ENCODE results near the gene C5orf15.

C5orf15 gene

DNA sequence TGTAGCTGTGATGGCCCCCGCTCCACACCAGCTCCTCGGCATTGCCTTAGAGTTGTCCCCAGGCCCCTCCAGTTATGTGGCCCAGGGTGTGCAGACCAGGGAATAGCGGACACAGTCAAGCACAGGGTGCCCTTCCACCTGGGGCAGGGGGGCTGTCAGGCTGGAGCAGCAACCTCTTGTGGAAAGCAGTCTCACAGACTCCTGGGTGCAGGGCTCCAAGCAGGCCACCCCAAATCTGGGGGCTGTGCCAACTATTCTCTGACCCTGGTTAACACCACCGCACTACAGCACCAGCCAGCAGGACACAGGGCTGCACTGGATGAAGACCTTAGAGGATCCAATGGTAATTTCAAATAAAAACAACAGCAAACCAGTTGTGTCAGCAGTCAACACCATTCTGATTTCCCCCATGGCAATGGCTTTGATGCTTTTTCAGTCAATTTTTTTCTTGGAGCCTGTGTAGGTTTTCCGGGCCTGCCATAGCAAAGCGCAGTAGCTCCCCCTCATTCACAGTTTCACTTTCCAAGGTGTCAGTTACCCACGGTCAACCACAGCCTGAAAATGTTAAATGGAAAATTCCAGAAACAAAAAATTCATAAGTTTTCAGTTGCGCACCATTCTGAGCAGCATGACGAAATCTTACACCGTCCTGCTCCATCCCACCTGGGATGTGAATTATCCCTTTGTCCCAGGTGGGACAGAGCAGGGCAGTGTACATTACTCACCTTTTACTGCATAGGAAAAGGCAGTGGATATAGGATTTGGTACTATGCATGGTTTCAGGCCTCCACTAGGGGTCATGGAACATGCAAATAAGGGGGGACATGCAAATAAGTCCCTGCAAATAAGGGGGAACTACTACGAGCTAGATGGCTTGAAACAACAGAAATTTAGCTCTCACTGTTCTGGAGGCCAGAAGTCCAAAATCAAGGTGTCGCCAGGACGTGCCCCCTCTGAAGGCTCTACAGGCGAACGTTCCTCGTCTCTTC, 49.0 kb downstream of the C5orf15 start:
- no peak overlapping the region for H3K4me3 ChIP-seq (ENCODE audit: control insufficient read depth, low read depth, low read length)
- TF ChIP-seq, protein P1, sequence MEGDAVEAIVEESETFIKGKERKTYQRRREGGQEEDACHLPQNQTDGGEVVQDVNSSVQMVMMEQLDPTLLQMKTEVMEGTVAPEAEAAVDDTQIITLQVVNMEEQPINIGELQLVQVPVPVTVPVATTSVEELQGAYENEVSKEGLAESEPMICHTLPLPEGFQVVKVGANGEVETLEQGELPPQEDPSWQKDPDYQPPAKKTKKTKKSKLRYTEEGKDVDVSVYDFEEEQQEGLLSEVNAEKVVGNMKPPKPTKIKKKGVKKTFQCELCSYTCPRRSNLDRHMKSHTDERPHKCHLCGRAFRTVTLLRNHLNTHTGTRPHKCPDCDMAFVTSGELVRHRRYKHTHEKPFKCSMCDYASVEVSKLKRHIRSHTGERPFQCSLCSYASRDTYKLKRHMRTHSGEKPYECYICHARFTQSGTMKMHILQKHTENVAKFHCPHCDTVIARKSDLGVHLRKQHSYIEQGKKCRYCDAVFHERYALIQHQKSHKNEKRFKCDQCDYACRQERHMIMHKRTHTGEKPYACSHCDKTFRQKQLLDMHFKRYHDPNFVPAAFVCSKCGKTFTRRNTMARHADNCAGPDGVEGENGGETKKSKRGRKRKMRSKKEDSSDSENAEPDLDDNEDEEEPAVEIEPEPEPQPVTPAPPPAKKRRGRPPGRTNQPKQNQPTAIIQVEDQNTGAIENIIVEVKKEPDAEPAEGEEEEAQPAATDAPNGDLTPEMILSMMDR (IDR thresholded peaks at IDR 0.05; ENCODE audit: control insufficient read depth, insufficient read depth, low read depth, low read length, missing control alignments): no peak
- no peak for DNase-seq (ENCODE audit: low read depth)

DNA sequence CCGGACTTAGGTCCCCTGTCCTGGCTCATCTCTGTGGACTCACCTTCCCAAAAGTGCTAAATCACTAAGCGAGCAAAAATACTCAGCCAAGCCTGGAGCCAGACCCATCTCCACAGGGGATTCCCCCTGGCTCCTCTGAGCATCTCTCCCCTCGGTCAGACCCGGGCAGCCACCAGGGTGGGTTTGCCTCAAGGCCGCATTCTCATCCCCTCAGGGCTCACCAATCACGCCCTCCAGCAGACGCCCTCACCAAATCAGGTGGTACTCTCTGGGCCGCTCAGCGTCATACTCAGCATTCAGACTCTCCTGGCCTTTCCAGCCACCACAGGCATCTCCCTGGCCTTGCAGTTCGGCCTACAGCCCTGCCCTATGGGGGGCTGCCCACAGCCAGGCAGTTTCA, 49.7 kb downstream of the C5orf15 start:
- H3K4me3 ChIP-seq (ENCODE audit: control insufficient read depth, low read depth, low read length): no peak overlapping the region
- DNase-seq (ENCODE audit: low read depth): no peak
- TF ChIP-seq, protein P1 (IDR thresholded peaks at IDR 0.05; ENCODE audit: control insufficient read depth, insufficient read depth, low read depth, low read length, missing control alignments): no peak

DNA sequence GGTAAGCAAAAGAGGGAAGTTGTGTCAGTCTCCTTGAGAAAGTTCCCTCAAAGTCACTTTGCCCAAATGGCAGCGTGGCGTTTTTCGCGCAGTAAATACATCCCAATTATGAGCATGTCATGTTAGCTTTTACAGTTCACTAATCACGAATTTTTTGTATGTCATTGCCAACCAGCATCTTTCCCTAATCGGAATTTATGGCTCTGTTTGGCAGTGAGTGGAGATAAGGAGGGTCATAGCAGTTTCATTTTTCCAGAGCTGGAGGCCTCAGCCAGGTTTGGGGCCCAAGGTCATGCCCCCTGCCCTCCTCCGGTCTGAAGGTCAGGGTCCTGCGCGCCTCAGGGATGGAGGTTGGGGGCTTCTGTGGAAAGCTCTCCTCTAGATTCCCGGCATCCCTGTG, 50.1 kb downstream of the C5orf15 start:
- no peak for DNase-seq (ENCODE audit: low read depth)
- TF ChIP-seq, protein P1 (IDR thresholded peaks at IDR 0.05; ENCODE audit: control insufficient read depth, insufficient read depth, low read depth, low read length, missing control alignments): no peak
- no peak overlapping the region for H3K4me3 ChIP-seq (ENCODE audit: control insufficient read depth, low read depth, low read length)

DNA sequence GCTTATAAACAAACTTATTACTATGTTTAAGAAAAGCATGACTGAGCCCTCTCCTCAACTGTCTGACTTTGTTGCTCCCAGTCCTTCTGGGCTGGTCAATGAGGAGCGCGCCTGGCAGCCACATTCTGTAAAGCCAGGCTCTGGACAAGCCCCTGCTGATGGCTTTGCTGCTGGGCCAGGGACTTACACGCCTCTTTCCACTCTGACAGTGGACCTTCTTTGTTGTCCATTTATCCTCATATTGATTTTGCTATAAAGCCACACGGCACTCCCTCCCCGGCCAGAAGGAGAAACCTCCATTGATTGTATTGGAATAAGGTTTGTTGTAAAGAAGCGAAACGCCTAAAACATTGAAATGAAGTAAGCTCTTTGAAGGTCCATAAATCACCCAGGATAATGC, 50.6 kb downstream of the C5orf15 start:
- TF ChIP-seq, protein P1 (IDR thresholded peaks at IDR 0.05; ENCODE audit: control insufficient read depth, insufficient read depth, low read depth, low read length, missing control alignments): no peak
- H3K4me3 ChIP-seq (ENCODE audit: control insufficient read depth, low read depth, low read length): no peak overlapping the region
- DNase-seq (ENCODE audit: low read depth): no peak

DNA sequence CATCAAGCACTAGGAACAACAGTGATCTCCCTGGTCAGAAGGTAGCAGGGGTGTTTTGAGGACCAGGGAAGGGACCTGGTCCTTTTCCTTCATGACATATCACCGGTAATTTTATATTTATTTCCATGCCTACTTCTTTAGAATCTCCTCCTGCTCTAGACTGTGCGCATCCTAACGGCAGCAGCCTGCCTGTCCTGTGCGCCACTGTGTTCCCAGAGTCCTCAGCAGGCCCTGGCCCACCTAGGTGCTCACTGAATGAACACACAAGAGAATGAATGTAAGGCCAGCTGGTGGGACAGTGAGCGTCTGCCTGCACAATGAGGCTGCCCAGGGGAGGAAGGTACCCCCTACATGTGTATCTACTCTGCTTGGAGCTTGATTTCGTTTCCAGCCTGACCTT, 51.5 kb downstream of the C5orf15 start:
- H3K4me3 ChIP-seq (ENCODE audit: control insufficient read depth, low read depth, low read length): no peak overlapping the region
- TF ChIP-seq, protein P1 (IDR thresholded peaks at IDR 0.05; ENCODE audit: control insufficient read depth, insufficient read depth, low read depth, low read length, missing control alignments): no peak
- no peak for DNase-seq (ENCODE audit: low read depth)

DNA sequence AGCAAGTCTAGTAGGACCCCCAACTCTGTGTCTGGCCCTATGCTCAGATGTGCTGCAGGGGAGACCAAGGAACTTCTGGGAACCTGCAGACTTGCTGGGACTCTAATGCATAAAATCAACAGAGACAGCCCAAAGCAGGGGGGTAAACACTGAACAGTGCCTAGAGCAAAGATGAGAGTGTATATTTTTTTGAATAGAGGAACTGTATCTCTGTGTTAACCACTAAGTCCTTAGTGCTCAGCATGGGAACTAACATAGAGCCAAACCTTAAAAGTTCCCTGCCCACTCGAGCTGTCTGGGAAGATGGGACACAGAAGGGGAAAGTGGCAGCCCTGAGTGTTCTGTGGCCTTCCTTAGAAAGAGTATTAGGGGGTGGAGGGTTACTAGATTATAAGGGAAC, 51.9 kb downstream of the C5orf15 start:
- no peak overlapping the region for H3K4me3 ChIP-seq (ENCODE audit: control insufficient read depth, low read depth, low read length)
- no peak for DNase-seq (ENCODE audit: low read depth)
- TF ChIP-seq, protein P1 (IDR thresholded peaks at IDR 0.05; ENCODE audit: control insufficient read depth, insufficient read depth, low read depth, low read length, missing control alignments): no peak

Measured in AG09309 (cell line).